Stimulated activated CD4-positive, alpha-beta T cell treated with anti-CD3 and anti-CD28 coated beads, TNF-alpha, amount 100 ng/mL, for 4 hours (primary cell): ENCODE results near the gene STX18.

Experiments
- DNase-seq, 3 experiments: peaks; one replicate each; pipeline ENCODE4 v3.0.0-alpha.2; 2020; ENCODE audit warnings: low read depth in 3 of 3

STX18 gene

GRCh38 chr4:4419896-4420295, 122.0 kb downstream of the STX18 start:
- DNase-seq = no peak

- DNase-seq = no peak
Measured at GRCh38 chr4:4418676-4419390, 123.0 kb downstream of the STX18 start.

- no peak for DNase-seq
Measured at GRCh38 chr4:4417886-4418285, 124.0 kb downstream of the STX18 start.

GRCh38 chr4:4416981-4417380, 124.9 kb downstream of the STX18 start:
- DNase-seq = no peak

- DNase-seq = no peak
Measured at GRCh38 chr4:4415806-4416805, 125.7 kb downstream of the STX18 start.

GRCh38 chr4:4415107-4415805, 126.6 kb downstream of the STX18 start:
- DNase-seq = no peak

- no peak for DNase-seq
Measured at GRCh38 chr4:4413806-4414205, 128.0 kb downstream of the STX18 start.

GRCh38 chr4:4413373-4413725, 128.5 kb downstream of the STX18 start:
- DNase-seq = no peak

- DNase-seq = no peak
Measured at GRCh38 chr4:4412641-4413372, 129.0 kb downstream of the STX18 start.

- DNase-seq = no peak
Measured at GRCh38 chr4:4411906-4412305, 129.9 kb downstream of the STX18 start.

GRCh38 chr4:4410271-4410670, 131.6 kb downstream of the STX18 start:
- no peak for DNase-seq

- no peak for DNase-seq
Measured at GRCh38 chr4:4409416-4410115, 132.3 kb downstream of the STX18 start.

- DNase-seq = no peak
Measured at GRCh38 chr4:4408576-4409335, 133.1 kb downstream of the STX18 start.

- DNase-seq = no peak
Measured at GRCh38 chr4:4408132-4408523, 133.7 kb downstream of the STX18 start.

GRCh38 chr4:4407299-4408131, 134.3 kb downstream of the STX18 start:
- DNase-seq = no peak

- no peak for DNase-seq
Measured at GRCh38 chr4:4406455-4407298, 135.2 kb downstream of the STX18 start.

GRCh38 chr4:4405358-4405962, 136.4 kb downstream of the STX18 start:
- no peak for DNase-seq

- no peak for DNase-seq
Measured at GRCh38 chr4:4402966-4403365, 138.9 kb downstream of the STX18 start.
